Erythroblast (primary cell): ENCODE data around the gene ADCY7.

Experiments
- GATA1 ChIP-seq: IDR thresholded peaks from 2 replicates; pipeline ENCODE4 v1.6.1; 2011; ENCODE audit warnings: low read depth, mild to moderate bottlenecking, control low read depth, low read length, moderate library complexity
- POLR2A ChIP-seq: IDR thresholded peaks from 2 replicates; pipeline ENCODE4 v1.6.1; 2011; ENCODE audit warnings: mild to moderate bottlenecking, low read length

DNA sequence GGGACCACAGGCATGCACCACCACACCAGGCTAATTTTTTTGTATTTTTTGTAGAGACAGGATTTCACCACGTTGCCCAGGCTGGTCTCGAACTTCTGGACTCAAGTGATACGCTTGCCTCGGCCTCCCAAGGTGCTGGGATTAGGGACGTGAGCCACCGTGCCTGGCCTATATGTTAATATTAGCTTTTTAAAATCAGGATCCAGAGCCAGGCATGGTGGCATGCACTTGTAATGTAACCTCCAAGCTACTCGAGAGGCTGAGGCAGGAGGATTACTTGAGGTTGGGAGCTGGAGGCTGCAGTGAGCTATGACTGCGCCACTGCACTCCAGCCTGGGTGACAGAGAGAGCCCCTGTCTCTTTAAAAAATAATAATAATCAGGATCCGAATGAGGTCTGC lies 8.5 kb upstream of the ADCY7 start:
- no peak for TF ChIP-seq POLR2A
- no peak for TF ChIP-seq GATA1
